Measurements from ENCODE around the gene CHID1.

Gene CHID1

GRCh38 chr11:907668-908067 is 2.9 kb downstream of the CHID1 start:
- DNase-seq: no peak

GRCh38 chr11:905952-906351 is 4.7 kb downstream of the CHID1 start:
- DNase-seq: no peak

- DNase-seq: no peak
Observed at GRCh38 chr11:904380-904779, 6.2 kb downstream of the CHID1 start.

- DNase-seq: no peak
Observed at GRCh38 chr11:901452-902061, 9.1 kb downstream of the CHID1 start.

- no peak for DNase-seq
Observed at GRCh38 chr11:900545-900944, 10.1 kb downstream of the CHID1 start.

- no peak for DNase-seq
Observed at GRCh38 chr11:899724-900123, 10.9 kb downstream of the CHID1 start.

GRCh38 chr11:898540-899190 is 11.9 kb downstream of the CHID1 start:
- DNase-seq: no peak

- no peak for DNase-seq
Observed at GRCh38 chr11:898143-898511, 12.5 kb downstream of the CHID1 start.

- no peak for DNase-seq
Observed at GRCh38 chr11:897253-898142, 13.1 kb downstream of the CHID1 start.

GRCh38 chr11:895331-896110 is 15.1 kb downstream of the CHID1 start:
- DNase-seq: no peak

- DNase-seq: no peak
Observed at GRCh38 chr11:894575-895201, 15.9 kb downstream of the CHID1 start.

GRCh38 chr11:893008-893654 is 17.5 kb downstream of the CHID1 start:
- DNase-seq: no peak

GRCh38 chr11:890794-891540 is 19.6 kb downstream of the CHID1 start:
- no peak for DNase-seq

GRCh38 chr11:889687-890475 is 20.7 kb downstream of the CHID1 start:
- DNase-seq: no peak

- no peak for DNase-seq
Observed at GRCh38 chr11:889257-889656, 21.4 kb downstream of the CHID1 start.

GRCh38 chr11:888310-889212 is 22.0 kb downstream of the CHID1 start:
- DNase-seq: no peak

GRCh38 chr11:887589-887988 is 23.0 kb downstream of the CHID1 start:
- DNase-seq: no peak

- DNase-seq: no peak
Observed at GRCh38 chr11:886568-886967, 24.0 kb downstream of the CHID1 start.

GRCh38 chr11:884578-885070 is 26.0 kb downstream of the CHID1 start:
- DNase-seq: no peak
